Measurements from ENCODE around the gene PRR5.

PRR5 gene

DNA sequence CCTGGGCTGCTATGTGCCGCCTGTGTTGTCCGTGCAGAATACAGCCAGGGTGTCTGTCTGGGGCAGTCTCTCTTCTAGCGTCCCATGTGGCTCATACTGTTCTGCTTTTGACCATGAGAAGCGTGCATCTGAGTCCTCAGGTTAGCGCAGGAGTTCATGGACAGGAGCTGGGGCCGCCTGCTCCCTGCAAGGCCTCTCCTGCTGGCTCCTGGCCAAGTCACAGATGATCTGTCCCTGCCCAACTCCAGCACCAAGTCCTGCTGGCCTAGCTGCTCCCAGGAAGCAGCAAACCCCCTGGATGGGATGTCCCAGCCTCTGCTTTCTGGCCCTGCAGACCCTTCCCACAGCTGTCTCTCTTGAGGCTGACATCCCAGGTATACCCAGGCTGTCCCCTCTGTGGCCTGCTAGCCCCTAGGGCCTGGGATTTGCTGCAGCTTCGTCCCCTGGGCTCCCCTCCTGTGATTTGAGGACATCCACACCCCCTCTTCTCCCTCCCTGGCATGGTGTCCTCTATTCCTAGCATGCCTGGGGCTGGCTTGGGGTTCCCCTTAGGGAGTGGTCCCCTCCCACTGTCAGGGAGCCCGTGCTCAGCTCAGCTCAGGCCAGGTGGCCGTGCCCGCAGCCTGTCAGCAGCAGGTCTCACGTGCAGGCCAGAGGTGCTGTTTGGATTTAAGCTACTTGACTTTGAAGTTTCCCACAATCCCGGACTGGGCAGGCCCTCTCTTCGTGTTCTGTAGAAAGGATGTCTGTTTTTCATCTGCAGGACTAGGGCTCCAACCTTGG, 17.8 kb downstream of the PRR5 start:
- Histone ChIP-seq H4K20me1 (ENCODE audit: insufficient read depth) (no peaks in the 10 kb centered on the region), H3K79me2 (ENCODE audit: insufficient read depth, low read depth) (no peaks in the 10 kb centered on the region), H3K27me3 (ENCODE audit: insufficient read depth, low read depth) (peaks cover 6% of the 10 kb centered on the region; the same call in 1 of the 2 replicates), H3K9ac (no peak overlapping the region), H2AFZ (ENCODE audit: low read depth) (no peak overlapping the region), H3K36me3 (ENCODE audit: insufficient read depth) (no peaks in the 10 kb centered on the region), H3K4me2 (no peak overlapping the region), H3K4me1 (ENCODE audit: low read depth, poor library complexity, severe bottlenecking) (no peaks in the 10 kb centered on the region), H3K27ac (no peak overlapping the region), H3K4me3 (IDR thresholded peaks at IDR 0.05; ENCODE audit: insufficient read depth, low read depth, low read length) (no peak overlapping the region)
- TF ChIP-seq, protein P1, sequence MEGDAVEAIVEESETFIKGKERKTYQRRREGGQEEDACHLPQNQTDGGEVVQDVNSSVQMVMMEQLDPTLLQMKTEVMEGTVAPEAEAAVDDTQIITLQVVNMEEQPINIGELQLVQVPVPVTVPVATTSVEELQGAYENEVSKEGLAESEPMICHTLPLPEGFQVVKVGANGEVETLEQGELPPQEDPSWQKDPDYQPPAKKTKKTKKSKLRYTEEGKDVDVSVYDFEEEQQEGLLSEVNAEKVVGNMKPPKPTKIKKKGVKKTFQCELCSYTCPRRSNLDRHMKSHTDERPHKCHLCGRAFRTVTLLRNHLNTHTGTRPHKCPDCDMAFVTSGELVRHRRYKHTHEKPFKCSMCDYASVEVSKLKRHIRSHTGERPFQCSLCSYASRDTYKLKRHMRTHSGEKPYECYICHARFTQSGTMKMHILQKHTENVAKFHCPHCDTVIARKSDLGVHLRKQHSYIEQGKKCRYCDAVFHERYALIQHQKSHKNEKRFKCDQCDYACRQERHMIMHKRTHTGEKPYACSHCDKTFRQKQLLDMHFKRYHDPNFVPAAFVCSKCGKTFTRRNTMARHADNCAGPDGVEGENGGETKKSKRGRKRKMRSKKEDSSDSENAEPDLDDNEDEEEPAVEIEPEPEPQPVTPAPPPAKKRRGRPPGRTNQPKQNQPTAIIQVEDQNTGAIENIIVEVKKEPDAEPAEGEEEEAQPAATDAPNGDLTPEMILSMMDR (conservative IDR thresholded peaks at IDR 0.05; ENCODE audit: low read depth, low read length): no peak

GRCh38 chr22:44721213-44721612, 19.2 kb downstream of the PRR5 start:
- H3K36me3 ChIP-seq (ENCODE audit: insufficient read depth): no peaks in the 10 kb centered on the region

DNA sequence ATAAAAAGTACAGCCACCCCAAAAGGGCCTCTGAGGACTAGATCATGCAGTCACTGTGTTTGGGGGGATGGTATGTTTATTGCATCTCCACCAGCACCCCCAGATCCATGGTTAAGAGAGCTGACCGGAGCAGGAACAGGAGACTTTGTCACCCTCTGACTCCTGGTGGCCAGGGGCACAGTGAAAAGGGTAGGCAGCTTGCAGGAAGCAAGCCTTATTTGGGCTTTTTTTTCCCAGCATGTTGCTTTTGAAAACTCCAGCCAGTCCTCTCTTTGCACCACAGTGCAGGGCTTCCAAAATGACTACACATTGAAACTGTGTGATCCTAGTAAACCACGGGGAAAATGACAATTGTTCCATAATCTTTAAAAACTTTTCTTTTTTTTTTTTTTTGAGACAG, 20.6 kb downstream of the PRR5 start:
- Histone ChIP-seq H3K4me1 (ENCODE audit: low read depth, poor library complexity, severe bottlenecking) (no peaks in the 10 kb centered on the region), H3K27me3 (ENCODE audit: insufficient read depth, low read depth) (peaks cover 6% of the 10 kb centered on the region; the same call in 1 of the 2 replicates), H3K79me2 (ENCODE audit: insufficient read depth, low read depth) (no peaks in the 10 kb centered on the region), H3K4me3 (IDR thresholded peaks at IDR 0.05; ENCODE audit: insufficient read depth, low read depth, low read length) (no peak overlapping the region), H2AFZ (ENCODE audit: low read depth) (no peak overlapping the region), H3K27ac (no peak overlapping the region), H3K36me3 (ENCODE audit: insufficient read depth) (no peaks in the 10 kb centered on the region), H3K9ac (no peak overlapping the region), H4K20me1 (ENCODE audit: insufficient read depth) (no peaks in the 10 kb centered on the region), H3K4me2 (no peak overlapping the region)
- TF ChIP-seq, protein P1 (conservative IDR thresholded peaks at IDR 0.05; ENCODE audit: low read depth, low read length): no peak

More at GRCh38 chr22:44721213-44721612, 19.2 kb downstream of the PRR5 start:
- TF ChIP-seq, protein P1 (conservative IDR thresholded peaks at IDR 0.05; ENCODE audit: low read depth, low read length): no peak
- Histone ChIP-seq H3K27ac (no peak overlapping the region), H3K4me1 (ENCODE audit: low read depth, poor library complexity, severe bottlenecking) (no peaks in the 10 kb centered on the region), H3K27me3 (ENCODE audit: insufficient read depth, low read depth) (peaks cover 6% of the 10 kb centered on the region; the same call in 1 of the 2 replicates), H4K20me1 (ENCODE audit: insufficient read depth) (no peaks in the 10 kb centered on the region), H2AFZ (ENCODE audit: low read depth) (no peak overlapping the region), H3K79me2 (ENCODE audit: insufficient read depth, low read depth) (no peaks in the 10 kb centered on the region), H3K4me3 (IDR thresholded peaks at IDR 0.05; ENCODE audit: insufficient read depth, low read depth, low read length) (no peak overlapping the region), H3K9ac (no peak overlapping the region), H3K4me2 (no peak overlapping the region)

DNA sequence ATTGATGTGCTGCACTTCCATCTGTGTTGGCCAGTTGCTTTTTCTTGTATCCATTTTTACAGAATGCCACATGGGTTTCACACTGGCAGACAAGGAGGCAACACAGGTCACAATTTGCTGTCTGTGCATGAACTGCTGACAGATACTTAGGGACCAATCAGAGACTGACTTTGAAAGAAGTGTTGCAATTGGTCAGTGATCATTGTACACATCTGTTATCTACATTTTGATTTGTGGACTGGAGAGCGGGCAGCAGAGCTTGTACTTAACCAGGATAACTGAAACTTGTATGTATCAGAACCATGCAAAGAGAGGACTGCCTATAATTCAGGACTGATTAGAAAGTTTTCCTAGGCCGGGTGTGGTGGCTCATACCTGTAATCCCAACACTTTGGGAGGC, 21.8 kb downstream of the PRR5 start:
- Histone ChIP-seq H3K9ac (no peak overlapping the region), H3K4me3 (IDR thresholded peaks at IDR 0.05; ENCODE audit: insufficient read depth, low read depth, low read length) (no peak overlapping the region), H3K4me2 (no peak overlapping the region), H4K20me1 (ENCODE audit: insufficient read depth) (no peaks in the 10 kb centered on the region), H3K4me1 (ENCODE audit: low read depth, poor library complexity, severe bottlenecking) (no peaks in the 10 kb centered on the region), H3K27ac (no peak overlapping the region), H3K27me3 (ENCODE audit: insufficient read depth, low read depth) (peaks cover 3% of the 10 kb centered on the region; the same call in 1 of the 2 replicates), H3K36me3 (ENCODE audit: insufficient read depth) (no peaks in the 10 kb centered on the region), H3K79me2 (ENCODE audit: insufficient read depth, low read depth) (no peaks in the 10 kb centered on the region), H2AFZ (ENCODE audit: low read depth) (no peak overlapping the region)
- TF ChIP-seq, protein P1 (conservative IDR thresholded peaks at IDR 0.05; ENCODE audit: low read depth, low read length): no peak
